Gastrocnemius medialis (tissue), 4 donors: ENCODE measurements around the gene CPE.

Experiments used
- CTCF ChIP-seq, 5 experiments: fragments of 450-650 bp in 3 of 5; fragments of 200-600 bp in 2 of 5; sonication (generic) in 2 of 5; IDR thresholded peaks in 4 of 5; conservative IDR thresholded peaks in 1 of 5; 1 replicate in 4 of 5; 2 replicates in 1 of 5; pipeline ENCODE4 v1.5.1; 2016 to 2019; ENCODE audit warnings: antibody characterized with exemption in 5 of 5, mild to moderate bottlenecking in 3 of 5, moderate library complexity in 3 of 5
- POLR2A ChIP-seq, 2 donors: fragments of 450-650 bp; IDR thresholded peaks; one replicate each; pipeline ENCODE4 v1.6.1; 2017; ENCODE audit warnings: antibody characterized with exemption in 2 of 2, mild to moderate bottlenecking in 2 of 2, moderate library complexity in 2 of 2

GRCh38 chr4:165516281-165516833 lies 137.5 kb downstream of the CPE start:
- TF ChIP-seq CTCF (IDR thresholded peaks at IDR 0.05 in 4 of 5, conservative IDR thresholded peaks at IDR 0.05 in 1 of 5) (no peak), POLR2A (IDR thresholded peaks at IDR 0.05) (no peak)
